Kidney (tissue), 14 donors: ENCODE results near the gene ABCA5. TPM values are rescaled to one million over a fixed set of nuclear protein-coding genes. Genes with fewer than 3 reads are reported as not detected.

Source experiments
- DNase-seq, 5 donors: peaks; one replicate each; pipeline ENCODE4 v3.0.0-alpha.2; 2013 to 2020
- FAIRE-seq: peaks from 2 replicates; lab custom pipeline; 2012; peaks lifted over from hg19 to GRCh38; lab: Jason Lieb, UNC
- H3K27ac ChIP-seq, 2 donors: one replicate each; pipeline ENCODE4 v1.7.0; 2013; ENCODE audit warnings: low read depth in 2 of 2, low read length in 2 of 2, inconsistent platforms in 1 of 2
- H3K27me3 ChIP-seq: one replicate; pipeline ENCODE4 v1.7.1; 2013; ENCODE audit warnings: low read length, inconsistent platforms; ENCODE audit not compliant: control insufficient read depth, insufficient read depth
- H3K36me3 ChIP-seq, 3 donors: one replicate each; pipeline versions ENCODE4 v1.7.0 to v1.7.1; 2013; ENCODE audit warnings: low read length in 3 of 3, control low read depth in 1 of 3, inconsistent platforms in 1 of 3; ENCODE audit not compliant: insufficient read depth in 3 of 3, control insufficient read depth in 2 of 3
- H3K4me1 ChIP-seq, 3 donors: one replicate each; pipeline versions ENCODE4 v1.7.0 to v1.7.1; 2013; ENCODE audit warnings: low read length in 3 of 3, inconsistent platforms in 1 of 3, low read depth in 1 of 3; ENCODE audit not compliant: control insufficient read depth in 2 of 3, insufficient read depth in 2 of 3
- H3K4me3 ChIP-seq, 3 donors: one replicate each; pipeline versions ENCODE4 v1.7.0 to v1.8.1; 2013; ENCODE audit warnings: low read length in 3 of 3, control low read depth in 1 of 3, inconsistent platforms in 1 of 3
- H3K9ac ChIP-seq, 3 donors: one replicate each; pipeline versions ENCODE4 v1.7.0 to v1.7.1; 2013; ENCODE audit warnings: low read length in 3 of 3, control low read depth in 1 of 3, inconsistent platforms in 1 of 3
- H3K9me3 ChIP-seq, 3 donors: one replicate each; pipeline versions ENCODE4 v1.7.0 to v1.7.1; 2013; ENCODE audit warnings: low read length in 3 of 3, control low read depth in 1 of 3, inconsistent platforms in 1 of 3; ENCODE audit not compliant: control insufficient read depth in 2 of 3, insufficient read depth in 1 of 3
- intact Hi-C: fragments of 100-400 bp; cut with DNase I; formaldehyde crosslinking; loops from one replicate; pipeline ENCODE4 v1.11.1; 2022
- polyA plus RNA-seq: library from polyadenylated mRNA; stranded (reverse); fragments of 350-450 nt; fragmentation: Illumina TruSeq; extraction: RNeasy Lipid Tissue Mini Kit (QIAGEN cat#74804); gene quantifications from one replicate; pipeline ENCODE4 v1.2.3, GENCODE V29; 2014; ENCODE audit warnings: low read depth, low replicate concordance; ENCODE audit not compliant: insufficient read depth
- total RNA-seq: library from RNA; stranded (reverse); fragmentation: NEBNext Ultra II Directional; extraction: Animal tissue kit (Norgen Biotek cat#: 25700); gene quantifications from one replicate; pipeline ENCODE4 v1.2.1, GENCODE V29; 2021
- TF ChIP-seq, protein P1 (sequence below): IDR thresholded peaks from 3 replicates; pipeline ENCODE4 v1.5.1; 2012; ENCODE audit warnings: mild to moderate bottlenecking, moderate library complexity, borderline replicate concordance; ENCODE audit not compliant: insufficient read depth; ENCODE audit errors: extremely low read depth
- donor health status: control.
- donor health status: control.
- donor health status: control.
- donor health status: control.
- donor health status: control.
- donor health status: DM: yes; HTN: yes; CAD: no.
- donor health status: Normal renal cell carcinoma (clear cell type).

Gene ABCA5
- total and polyA plus RNA-seq, 2 donors from 2014 or later = 19.0 to 25.1 TPM

DNA sequence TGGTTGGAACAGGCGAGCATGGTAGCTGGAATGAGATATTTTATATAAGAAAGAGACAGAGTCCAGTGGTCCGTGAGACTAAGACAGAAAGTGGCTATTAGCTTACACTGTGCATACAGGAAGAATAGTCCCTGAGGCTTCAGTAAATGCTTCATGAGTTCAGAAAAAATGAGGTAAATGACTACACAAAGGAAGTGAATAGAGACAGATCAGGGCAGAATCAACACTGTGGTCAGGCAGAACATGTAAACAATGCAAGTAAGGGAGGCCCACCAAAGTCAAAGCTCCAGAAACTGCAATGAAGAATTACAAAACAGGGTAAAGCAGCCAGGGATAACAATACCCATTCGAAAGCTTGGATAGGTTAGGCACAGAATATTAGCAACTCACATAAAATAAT lies 103.1 kb downstream of the ABCA5 start:
- Histone ChIP-seq H3K9ac (no peak overlapping the region), H3K4me3 (no peak overlapping the region), H3K27ac (no peak overlapping the region), H3K36me3 (peaks cover 0 to 3% (median under 1%) of the 10 kb centered on the region in 3 donors), H3K9me3 (no peaks in the 10 kb centered on the region), H3K27me3 (no peaks in the 10 kb centered on the region), H3K4me1 (no peaks in the 10 kb centered on the region)
- TF ChIP-seq, protein P1, sequence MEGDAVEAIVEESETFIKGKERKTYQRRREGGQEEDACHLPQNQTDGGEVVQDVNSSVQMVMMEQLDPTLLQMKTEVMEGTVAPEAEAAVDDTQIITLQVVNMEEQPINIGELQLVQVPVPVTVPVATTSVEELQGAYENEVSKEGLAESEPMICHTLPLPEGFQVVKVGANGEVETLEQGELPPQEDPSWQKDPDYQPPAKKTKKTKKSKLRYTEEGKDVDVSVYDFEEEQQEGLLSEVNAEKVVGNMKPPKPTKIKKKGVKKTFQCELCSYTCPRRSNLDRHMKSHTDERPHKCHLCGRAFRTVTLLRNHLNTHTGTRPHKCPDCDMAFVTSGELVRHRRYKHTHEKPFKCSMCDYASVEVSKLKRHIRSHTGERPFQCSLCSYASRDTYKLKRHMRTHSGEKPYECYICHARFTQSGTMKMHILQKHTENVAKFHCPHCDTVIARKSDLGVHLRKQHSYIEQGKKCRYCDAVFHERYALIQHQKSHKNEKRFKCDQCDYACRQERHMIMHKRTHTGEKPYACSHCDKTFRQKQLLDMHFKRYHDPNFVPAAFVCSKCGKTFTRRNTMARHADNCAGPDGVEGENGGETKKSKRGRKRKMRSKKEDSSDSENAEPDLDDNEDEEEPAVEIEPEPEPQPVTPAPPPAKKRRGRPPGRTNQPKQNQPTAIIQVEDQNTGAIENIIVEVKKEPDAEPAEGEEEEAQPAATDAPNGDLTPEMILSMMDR = no peak
- FAIRE-seq = no peak
- intact Hi-C loops = no loop called here
- DNase-seq = peak in 3 of 5 donors; percentile 9 to 61 (median 59)

GRCh38 chr17:69222707-69223258 lies 104.2 kb downstream of the ABCA5 start:
- Histone ChIP-seq H3K9ac (no peak overlapping the region), H3K4me1 (no peaks in the 10 kb centered on the region), H3K36me3 (peaks cover 0 to 3% (median 3%) of the 10 kb centered on the region in 3 donors), H3K27ac (no peak overlapping the region), H3K9me3 (no peaks in the 10 kb centered on the region), H3K4me3 (no peak overlapping the region), H3K27me3 (no peaks in the 10 kb centered on the region)
- intact Hi-C loops = no loop called here
- DNase-seq = no peak
- FAIRE-seq = no peak
- TF ChIP-seq, protein P1 = no peak

- TF ChIP-seq, protein P1 = no peak
- intact Hi-C loops = no loop called here
- Histone ChIP-seq H3K9me3 (no peaks in the 10 kb centered on the region), H3K27me3 (no peaks in the 10 kb centered on the region), H3K4me1 (no peaks in the 10 kb centered on the region), H3K4me3 (no peak overlapping the region), H3K36me3 (peaks cover 0 to 5% (median 3%) of the 10 kb centered on the region in 3 donors), H3K27ac (no peak overlapping the region), H3K9ac (no peak overlapping the region)
- no peak for DNase-seq
- no peak for FAIRE-seq
Observed at GRCh38 chr17:69220098-69220497, 106.8 kb downstream of the ABCA5 start.

DNA sequence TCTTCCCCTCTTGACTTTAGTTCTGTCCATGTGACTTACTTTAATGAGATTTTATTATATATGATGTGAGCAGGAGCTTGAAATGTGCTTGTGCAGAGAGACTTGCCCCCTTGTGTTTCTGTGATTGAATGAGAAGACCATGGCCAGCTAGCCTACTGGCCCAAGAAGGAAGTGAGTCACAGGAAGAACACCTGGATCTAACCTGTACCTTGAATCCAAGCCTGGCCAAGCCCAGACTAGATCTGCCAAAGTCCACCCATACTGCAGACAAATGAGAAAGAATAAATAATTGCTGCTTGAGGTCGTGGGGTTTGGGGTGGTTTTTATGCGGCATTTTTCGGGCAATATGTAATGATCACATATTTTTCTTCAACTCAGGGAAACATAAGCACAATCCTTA lies 107.9 kb downstream of the ABCA5 start:
- H3K27ac ChIP-seq = no peak overlapping the region
- peaks cover 0 to 5% (median 3%) of the 10 kb centered on the region in 3 donors for H3K36me3 ChIP-seq
- no peak overlapping the region for H3K4me3 ChIP-seq
- intact Hi-C loops = no loop called here
- no peaks in the 10 kb centered on the region for H3K9me3 ChIP-seq
- TF ChIP-seq, protein P1 = no peak
- FAIRE-seq (no peak), DNase-seq (no peak)
- no peaks in the 10 kb centered on the region for H3K27me3 ChIP-seq
- no peaks in the 10 kb centered on the region for H3K4me1 ChIP-seq
- no peak overlapping the region for H3K9ac ChIP-seq
